A673 (cell line): Measurements from ENCODE around the gene SFMBT2. TPM values are rescaled to one million over a fixed set of nuclear protein-coding genes. Genes with fewer than 3 reads are reported as not detected.

ENCODE experiments used
- BruUV-seq: library from RNA; stranded (reverse); fragments of 400-500 nt; replicated peaks from 2 replicates; lab custom pipeline; 2021; lab: Mats Ljungman, UMichigan
- CTCF ChIA-PET: fragments of 300-600 bp; sonication (Branson Sonifier 250); formaldehyde crosslinking; loops from one replicate; lab custom pipeline; 2022; ENCODE audit warnings: antibody characterized with exemption; lab: Charles Lee
- POLR2A ChIA-PET: fragments of 300-600 bp; sonication (Branson Sonifier 250); formaldehyde crosslinking; loops from one replicate; lab custom pipeline; 2022; ENCODE audit warnings: antibody characterized with exemption; ENCODE audit not compliant: low non-redundant PET; lab: Charles Lee
- DNase-seq: peaks from one replicate; pipeline ENCODE4 v3.0.0-alpha.2; 2015; ENCODE audit warnings: low spot score
- H3K27ac ChIP-seq: fragments of 200-600 bp; sonication (generic); 2 replicates; pipeline ENCODE4 v1.5.1; 2016; ENCODE audit warnings: mixed run types, low read depth, mild to moderate bottlenecking, mixed read lengths, antibody characterized with exemption, low read length; ENCODE audit not compliant: poor library complexity, severe bottlenecking
- H3K27me3 ChIP-seq: fragments of 200-600 bp; sonication (generic); replicated peaks from 2 replicates; pipeline ENCODE4 v1.6.1; 2017; ENCODE audit warnings: mixed run types, low read depth, mild to moderate bottlenecking, mixed read lengths, antibody characterized with exemption, low read length; ENCODE audit not compliant: insufficient read depth, poor library complexity
- H3K36me3 ChIP-seq: fragments of 200-600 bp; sonication (generic); 2 replicates; pipeline ENCODE4 v1.6.1; 2016; ENCODE audit warnings: mixed run types, mild to moderate bottlenecking, mixed read lengths, antibody characterized with exemption, low read length; ENCODE audit not compliant: insufficient read depth, poor library complexity, severe bottlenecking
- H3K4me1 ChIP-seq: fragments of 200-600 bp; sonication (generic); 2 replicates; pipeline ENCODE4 v1.6.1; 2017; ENCODE audit warnings: mixed run types, mild to moderate bottlenecking, mixed read lengths, antibody characterized with exemption, low read length; ENCODE audit not compliant: insufficient read depth, poor library complexity, severe bottlenecking
- H3K4me3 ChIP-seq: fragments of 200-600 bp; sonication (generic); 2 replicates; pipeline ENCODE4 v1.5.1; 2016; ENCODE audit warnings: low read depth, mixed run types, mild to moderate bottlenecking, mixed read lengths, low read length; ENCODE audit not compliant: poor library complexity, severe bottlenecking
- H3K9me3 ChIP-seq: fragments of 200-600 bp; sonication (generic); 2 replicates; pipeline ENCODE4 v1.6.1; 2016; ENCODE audit warnings: mixed run types, low read depth, mild to moderate bottlenecking, mixed read lengths, antibody characterized with exemption, low read length; ENCODE audit not compliant: poor library complexity, severe bottlenecking
- EZH2 ChIP-seq: fragments of 200-600 bp; sonication (generic); IDR thresholded peaks from 2 replicates; pipeline ENCODE4 v1.6.1; 2017; ENCODE audit warnings: borderline replicate concordance, low read depth, mild to moderate bottlenecking, mixed read lengths, antibody characterized with exemption, low read length; ENCODE audit not compliant: poor library complexity, severe bottlenecking
- intact Hi-C: fragments of 100-400 bp; cut with micrococcal nuclease; formaldehyde crosslinking; loops from one replicate; pipeline ENCODE4 v1.10.0; 2022; ENCODE audit not compliant: unreplicated experiment
- total RNA-seq: library from RNA; stranded (reverse); gene quantifications from 2 replicates; pipeline ENCODE4 v1.2.3, GENCODE V29; 2021
- TF ChIP-seq, protein P1 (sequence below): fragments of 300-800, 200-600 bp; sonication (generic); conservative IDR thresholded peaks from 2 replicates; pipeline ENCODE4 v1.5.1; 2017; ENCODE audit warnings: low read depth, mild to moderate bottlenecking, antibody characterized with exemption, low read length, moderate library complexity, mixed read lengths

Gene SFMBT2
- total RNA-seq, 1 experiment from 2014 or later, result 8.2 TPM

DNA sequence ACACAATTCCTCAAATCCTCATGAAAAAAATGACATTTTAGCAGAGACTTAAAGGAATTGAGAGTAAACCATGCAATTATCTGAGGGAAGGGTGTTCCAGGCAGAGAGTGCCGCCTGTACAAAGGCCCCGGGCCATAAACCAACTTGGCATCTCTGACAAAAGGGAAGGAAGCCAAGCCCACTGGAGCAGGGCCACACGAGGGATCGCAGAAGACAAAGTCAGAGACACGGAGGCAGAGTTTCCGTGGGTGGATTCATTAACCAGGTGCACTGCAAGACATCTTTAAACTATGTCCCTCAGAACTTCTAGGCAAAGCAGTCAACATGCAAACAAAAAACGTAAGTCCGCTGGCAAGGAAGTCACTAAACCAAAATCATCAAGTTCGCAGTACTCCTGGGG is 92.0 kb downstream of the SFMBT2 start:
- intact Hi-C loops, result no loop called here
- CTCF ChIA-PET, result no interaction called here
- DNase-seq, result no peak
- BruUV-seq, result no TSS peak
- POLR2A ChIA-PET, result no interaction called here
- no peak for TF ChIP-seq EZH2
- TF ChIP-seq, protein P1, sequence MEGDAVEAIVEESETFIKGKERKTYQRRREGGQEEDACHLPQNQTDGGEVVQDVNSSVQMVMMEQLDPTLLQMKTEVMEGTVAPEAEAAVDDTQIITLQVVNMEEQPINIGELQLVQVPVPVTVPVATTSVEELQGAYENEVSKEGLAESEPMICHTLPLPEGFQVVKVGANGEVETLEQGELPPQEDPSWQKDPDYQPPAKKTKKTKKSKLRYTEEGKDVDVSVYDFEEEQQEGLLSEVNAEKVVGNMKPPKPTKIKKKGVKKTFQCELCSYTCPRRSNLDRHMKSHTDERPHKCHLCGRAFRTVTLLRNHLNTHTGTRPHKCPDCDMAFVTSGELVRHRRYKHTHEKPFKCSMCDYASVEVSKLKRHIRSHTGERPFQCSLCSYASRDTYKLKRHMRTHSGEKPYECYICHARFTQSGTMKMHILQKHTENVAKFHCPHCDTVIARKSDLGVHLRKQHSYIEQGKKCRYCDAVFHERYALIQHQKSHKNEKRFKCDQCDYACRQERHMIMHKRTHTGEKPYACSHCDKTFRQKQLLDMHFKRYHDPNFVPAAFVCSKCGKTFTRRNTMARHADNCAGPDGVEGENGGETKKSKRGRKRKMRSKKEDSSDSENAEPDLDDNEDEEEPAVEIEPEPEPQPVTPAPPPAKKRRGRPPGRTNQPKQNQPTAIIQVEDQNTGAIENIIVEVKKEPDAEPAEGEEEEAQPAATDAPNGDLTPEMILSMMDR, result no peak
- H3K27me3 ChIP-seq, result no peaks in the 10 kb centered on the region
- H3K4me3 ChIP-seq, result no peak overlapping the region
- H3K27ac ChIP-seq, result no peak overlapping the region
- no peaks in the 10 kb centered on the region for H3K9me3 ChIP-seq
- no peaks in the 10 kb centered on the region for H3K36me3 ChIP-seq
- no peaks in the 10 kb centered on the region for H3K4me1 ChIP-seq

- Histone ChIP-seq H3K9me3 (no peaks in the 10 kb centered on the region), H3K4me1 (no peaks in the 10 kb centered on the region), H3K27ac (no peak overlapping the region), H3K27me3 (no peaks in the 10 kb centered on the region), H3K36me3 (no peaks in the 10 kb centered on the region), H3K4me3 (no peak overlapping the region)
- no TSS peak for BruUV-seq
- intact Hi-C loops, result no loop called here
- ChIA-PET POLR2A (no interaction called here), CTCF (no interaction called here)
- TF ChIP-seq EZH2, result no peak
- TF ChIP-seq, protein P1, result no peak
- no peak for DNase-seq
Observed at GRCh38 chr10:7317786-7318446, 92.9 kb downstream of the SFMBT2 start.

GRCh38 chr10:7316839-7317238 is 94.0 kb downstream of the SFMBT2 start:
- TF ChIP-seq EZH2, result no peak
- TF ChIP-seq, protein P1, result no peak
- no peaks in the 10 kb centered on the region for H3K9me3 ChIP-seq
- no peak overlapping the region for H3K27ac ChIP-seq
- POLR2A ChIA-PET, result no interaction called here
- no TSS peak for BruUV-seq
- no peak for DNase-seq
- intact Hi-C loops, result no loop called here
- no peak overlapping the region for H3K4me3 ChIP-seq
- H3K27me3 ChIP-seq, result no peaks in the 10 kb centered on the region
- CTCF ChIA-PET, result no interaction called here
- no peaks in the 10 kb centered on the region for H3K36me3 ChIP-seq
- no peaks in the 10 kb centered on the region for H3K4me1 ChIP-seq
